ENCODE results near the gene LDLR.
"Not testable (repeated sequence)": the region's sequence is repeated elsewhere in the genome, so short reads cannot be mapped to it uniquely, and the experiment has no call there.

Gene LDLR

GRCh38 chr19:11073568-11073967, 15.7 kb upstream of the LDLR start:
- no peak overlapping the region for H3K4me3 ChIP-seq (ENCODE audit: low read depth, low read length)
- H3K4me2 ChIP-seq (ENCODE audit: low read length) = no peak overlapping the region
- H4K91ac ChIP-seq (ENCODE audit: low read depth, low read length) = no peak overlapping the region
- H3K14ac ChIP-seq (ENCODE audit: low read length) = no peak overlapping the region
- H2BK12ac ChIP-seq (ENCODE audit: low read length) = no peak overlapping the region
- H3K18ac ChIP-seq (ENCODE audit: low read length) = no peak overlapping the region
- no peaks in the 10 kb centered on the region for H3K27me3 ChIP-seq (ENCODE audit: insufficient read depth, low read length)
- H4K8ac ChIP-seq (ENCODE audit: low read depth, low read length) = no peak overlapping the region
- H3K27ac ChIP-seq (ENCODE audit: low read depth, low read length) = no peak overlapping the region
- H3K4me1 ChIP-seq (ENCODE audit: control insufficient read depth in 1 of 2, insufficient read depth in 2 of 2, low read length in 2 of 2) = no peaks in the 10 kb centered on the region
- no peak overlapping the region for H3K4ac ChIP-seq (ENCODE audit: low read depth, low read length)
- H2AFZ ChIP-seq (ENCODE audit: insufficient read depth, low read length, poor library complexity) = no peak overlapping the region
- H3K79me1 ChIP-seq (ENCODE audit: low read length) = no peaks in the 10 kb centered on the region
- no peak overlapping the region for H2BK5ac ChIP-seq (ENCODE audit: low read depth, low read length, poor library complexity)
- no peak overlapping the region for H3K23ac ChIP-seq (ENCODE audit: low read length)
- no CpG with 5 or more reads among the region's 9 CpGs for WGBS (ENCODE audit: extremely low coverage, insufficient coverage, insufficient read length)
- no peaks in the 10 kb centered on the region for H3K36me3 ChIP-seq (ENCODE audit: control insufficient read depth in 1 of 2, insufficient read depth in 2 of 2, low read length in 2 of 2)
- no peaks in the 10 kb centered on the region for H3K9me3 ChIP-seq (ENCODE audit: insufficient read depth, low read depth, low read length)
- no peak overlapping the region for H3K9ac ChIP-seq (ENCODE audit: low read length)
- H2BK120ac ChIP-seq (ENCODE audit: insufficient read depth, low read length, poor library complexity) = no peak overlapping the region
- no peaks in the 10 kb centered on the region for H3K79me2 ChIP-seq (ENCODE audit: control insufficient read depth, insufficient read depth, low read length, poor library complexity)
- H2AK5ac ChIP-seq (ENCODE audit: low read length) = no peak overlapping the region
- no peak for DNase-seq
- no peak overlapping the region for H4K12ac ChIP-seq (ENCODE audit: low read depth, low read length)

- not testable (repeated sequence) for H3K14ac ChIP-seq (ENCODE audit: low read length); H3K23ac ChIP-seq (ENCODE audit: low read length); H4K91ac ChIP-seq (ENCODE audit: low read depth, low read length); H3K4me2 ChIP-seq (ENCODE audit: low read length); H3K79me2 ChIP-seq (ENCODE audit: control insufficient read depth, insufficient read depth, low read length, poor library complexity); H2BK5ac ChIP-seq (ENCODE audit: low read depth, low read length, poor library complexity); H3K4me3 ChIP-seq (ENCODE audit: low read depth, low read length); H3K79me1 ChIP-seq (ENCODE audit: low read length); H2BK120ac ChIP-seq (ENCODE audit: insufficient read depth, low read length, poor library complexity); H4K12ac ChIP-seq (ENCODE audit: low read depth, low read length); DNase-seq; H3K36me3 ChIP-seq (ENCODE audit: control insufficient read depth in 1 of 2, insufficient read depth in 2 of 2, low read length in 2 of 2); H3K4me1 ChIP-seq (ENCODE audit: control insufficient read depth in 1 of 2, insufficient read depth in 2 of 2, low read length in 2 of 2); H4K8ac ChIP-seq (ENCODE audit: low read depth, low read length); H2AFZ ChIP-seq (ENCODE audit: insufficient read depth, low read length, poor library complexity); H3K4ac ChIP-seq (ENCODE audit: low read depth, low read length); H3K9ac ChIP-seq (ENCODE audit: low read length); H3K27ac ChIP-seq (ENCODE audit: low read depth, low read length); H3K27me3 ChIP-seq (ENCODE audit: insufficient read depth, low read length); H2AK5ac ChIP-seq (ENCODE audit: low read length); H2BK12ac ChIP-seq (ENCODE audit: low read length); H3K18ac ChIP-seq (ENCODE audit: low read length); H3K9me3 ChIP-seq (ENCODE audit: insufficient read depth, low read depth, low read length)
- WGBS (ENCODE audit: extremely low coverage, insufficient coverage, insufficient read length) = no CpG with 5 or more reads among the region's 9 CpGs
These were observed 12.5 kb upstream of the LDLR start for GRCh38 chr19:11076792-11077191.

GRCh38 chr19:11078893-11079292, 10.4 kb upstream of the LDLR start:
- H3K4ac ChIP-seq (ENCODE audit: low read depth, low read length) = no peak overlapping the region
- H3K4me1 ChIP-seq (ENCODE audit: control insufficient read depth in 1 of 2, insufficient read depth in 2 of 2, low read length in 2 of 2) = peaks cover 0 to under 1% of the 10 kb centered on the region in 2 experiments
- H2AFZ ChIP-seq (ENCODE audit: insufficient read depth, low read length, poor library complexity) = no peak overlapping the region
- H4K12ac ChIP-seq (ENCODE audit: low read depth, low read length) = no peak overlapping the region
- H3K18ac ChIP-seq (ENCODE audit: low read length) = no peak overlapping the region
- no peaks in the 10 kb centered on the region for H3K79me2 ChIP-seq (ENCODE audit: control insufficient read depth, insufficient read depth, low read length, poor library complexity)
- no peak overlapping the region for H2BK5ac ChIP-seq (ENCODE audit: low read depth, low read length, poor library complexity)
- no peak overlapping the region for H2AK5ac ChIP-seq (ENCODE audit: low read length)
- DNase-seq = no peak
- H2BK12ac ChIP-seq (ENCODE audit: low read length) = no peak overlapping the region
- no peaks in the 10 kb centered on the region for H3K9me3 ChIP-seq (ENCODE audit: insufficient read depth, low read depth, low read length)
- no CpG with 5 or more reads among the region's 11 CpGs for WGBS (ENCODE audit: extremely low coverage, insufficient coverage, insufficient read length)
- no peaks in the 10 kb centered on the region for H3K36me3 ChIP-seq (ENCODE audit: control insufficient read depth in 1 of 2, insufficient read depth in 2 of 2, low read length in 2 of 2)
- no peak overlapping the region for H4K8ac ChIP-seq (ENCODE audit: low read depth, low read length)
- no peaks in the 10 kb centered on the region for H3K27me3 ChIP-seq (ENCODE audit: insufficient read depth, low read length)
- no peak overlapping the region for H2BK120ac ChIP-seq (ENCODE audit: insufficient read depth, low read length, poor library complexity)
- H3K79me1 ChIP-seq (ENCODE audit: low read length) = no peaks in the 10 kb centered on the region
- H3K27ac ChIP-seq (ENCODE audit: low read depth, low read length) = no peak overlapping the region
- H3K4me3 ChIP-seq (ENCODE audit: low read depth, low read length) = no peak overlapping the region
- H4K91ac ChIP-seq (ENCODE audit: low read depth, low read length) = no peak overlapping the region
- no peak overlapping the region for H3K4me2 ChIP-seq (ENCODE audit: low read length)
- no peak overlapping the region for H3K23ac ChIP-seq (ENCODE audit: low read length)
- no peak overlapping the region for H3K14ac ChIP-seq (ENCODE audit: low read length)
- H3K9ac ChIP-seq (ENCODE audit: low read length) = no peak overlapping the region

- no peaks in the 10 kb centered on the region for H3K9me3 ChIP-seq (ENCODE audit: insufficient read depth, low read depth, low read length)
- H3K23ac ChIP-seq (ENCODE audit: low read length) = no peak overlapping the region
- H3K27ac ChIP-seq (ENCODE audit: low read depth, low read length) = no peak overlapping the region
- H2AFZ ChIP-seq (ENCODE audit: insufficient read depth, low read length, poor library complexity) = no peak overlapping the region
- peaks cover 4% of the 10 kb centered on the region for H3K79me1 ChIP-seq (ENCODE audit: low read length)
- no peak overlapping the region for H3K4ac ChIP-seq (ENCODE audit: low read depth, low read length)
- no peaks in the 10 kb centered on the region for H3K27me3 ChIP-seq (ENCODE audit: insufficient read depth, low read length)
- H2BK12ac ChIP-seq (ENCODE audit: low read length) = no peak overlapping the region
- H2BK5ac ChIP-seq (ENCODE audit: low read depth, low read length, poor library complexity) = no peak overlapping the region
- DNase-seq = no peak
- no peak overlapping the region for H3K14ac ChIP-seq (ENCODE audit: low read length)
- H3K9ac ChIP-seq (ENCODE audit: low read length) = no peak overlapping the region
- WGBS (ENCODE audit: extremely low coverage, insufficient coverage, insufficient read length) = no CpG with 5 or more reads among the region's 9 CpGs
- no peak overlapping the region for H4K8ac ChIP-seq (ENCODE audit: low read depth, low read length)
- H3K79me2 ChIP-seq (ENCODE audit: control insufficient read depth, insufficient read depth, low read length, poor library complexity) = peaks cover under 1% of the 10 kb centered on the region
- peaks cover 1 to 4% of the 10 kb centered on the region in 2 experiments for H3K4me1 ChIP-seq (ENCODE audit: control insufficient read depth in 1 of 2, insufficient read depth in 2 of 2, low read length in 2 of 2)
- no peak overlapping the region for H3K18ac ChIP-seq (ENCODE audit: low read length)
- no peak overlapping the region for H2AK5ac ChIP-seq (ENCODE audit: low read length)
- H2BK120ac ChIP-seq (ENCODE audit: insufficient read depth, low read length, poor library complexity) = no peak overlapping the region
- no peak overlapping the region for H4K91ac ChIP-seq (ENCODE audit: low read depth, low read length)
- no peak overlapping the region for H4K12ac ChIP-seq (ENCODE audit: low read depth, low read length)
- no peaks in the 10 kb centered on the region for H3K36me3 ChIP-seq (ENCODE audit: control insufficient read depth in 1 of 2, insufficient read depth in 2 of 2, low read length in 2 of 2)
- no peak overlapping the region for H3K4me2 ChIP-seq (ENCODE audit: low read length)
- no peak overlapping the region for H3K4me3 ChIP-seq (ENCODE audit: low read depth, low read length)
These were observed 9.3 kb upstream of the LDLR start for GRCh38 chr19:11079999-11080398.

All from trophoblast cell (in vitro differentiated cells and primary cell).